LNCAP (cell line): ENCODE data around the gene GNAL.

Source experiments
- CTCF ChIP-seq: fragments of 450-650 bp; IDR thresholded peaks from 2 replicates; pipeline ENCODE4 v1.5.1; 2017; ENCODE audit warnings: mild to moderate bottlenecking

The GNAL gene

DNA sequence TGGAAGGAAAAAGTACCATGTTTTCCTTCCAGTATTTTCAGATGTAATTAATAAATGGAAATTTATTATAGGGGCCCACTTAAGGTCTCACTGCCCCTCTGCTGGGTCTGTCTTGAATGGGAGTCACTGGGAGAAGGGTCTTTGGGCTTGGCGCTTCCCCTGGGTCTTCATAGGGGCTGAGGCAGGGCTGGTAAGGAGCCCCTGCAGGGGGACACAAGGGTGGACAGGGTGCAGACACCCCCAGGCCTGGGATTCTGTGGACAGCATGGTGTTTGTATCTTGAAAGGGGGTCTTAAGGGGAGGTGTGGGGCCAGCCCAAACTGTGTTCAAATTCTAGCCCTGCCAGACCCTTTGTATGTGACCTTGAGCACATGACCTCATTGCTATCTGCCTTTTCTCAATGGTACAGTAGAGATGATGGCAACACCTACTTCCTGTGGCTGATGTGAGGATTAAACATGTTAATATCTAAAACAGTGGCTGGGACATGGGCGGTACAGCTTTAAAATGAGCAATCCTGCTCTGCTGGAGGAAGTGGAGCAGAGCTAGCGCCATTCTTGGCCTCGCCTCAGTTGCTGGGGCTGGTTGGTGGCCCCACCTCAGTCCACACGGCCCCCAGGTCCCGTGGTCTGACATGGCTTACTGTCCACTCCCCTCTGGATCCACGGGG is 71.6 kb downstream of the GNAL start:
- no peak for TF ChIP-seq CTCF

GRCh38 chr18:11761553-11761952 is 72.5 kb downstream of the GNAL start:
- peak; percentile 34; the same call in 1 of the 2 replicates for TF ChIP-seq CTCF

- no peak for TF ChIP-seq CTCF
These were observed 73.4 kb downstream of the GNAL start for GRCh38 chr18:11762429-11762828.

DNA sequence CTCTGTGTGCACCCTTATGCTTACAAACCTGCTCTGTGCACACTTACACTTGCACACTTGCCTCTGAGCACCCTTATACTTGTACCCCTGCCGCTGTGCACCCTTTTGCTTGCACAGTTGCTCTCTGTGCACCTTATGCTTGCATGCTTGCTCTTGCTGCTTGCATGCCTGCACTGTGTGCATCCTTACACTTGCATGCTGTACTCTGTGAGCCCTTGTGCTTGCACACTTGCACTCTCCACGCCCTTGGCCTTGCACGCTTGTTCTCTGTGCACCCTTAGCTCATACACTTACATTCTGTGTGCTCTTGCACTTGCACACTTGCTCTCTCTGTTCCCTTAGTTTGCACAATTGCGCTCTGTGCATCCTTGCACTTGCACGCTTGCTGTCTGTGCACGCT is 78.3 kb downstream of the GNAL start:
- no peak for TF ChIP-seq CTCF

DNA sequence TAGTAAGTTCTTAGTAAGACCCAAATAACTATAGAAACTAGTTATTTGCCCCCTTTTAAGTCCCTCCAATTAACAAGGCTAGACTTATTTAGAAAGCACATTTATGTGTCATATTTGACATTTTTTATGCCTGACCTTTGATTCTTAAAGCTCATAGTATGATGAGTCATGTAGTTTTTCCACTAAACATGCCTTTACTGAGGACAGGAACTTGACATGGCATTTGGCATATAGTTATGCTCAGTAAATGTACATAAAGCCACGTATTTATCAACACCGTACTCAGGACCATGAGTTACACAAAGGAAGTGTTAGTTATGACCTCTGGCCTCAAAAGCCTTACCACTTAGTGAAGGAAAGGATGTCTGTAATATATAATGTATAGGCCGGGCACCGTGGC is 78.9 kb downstream of the GNAL start:
- no peak for TF ChIP-seq CTCF

- TF ChIP-seq CTCF, result no peak
These were observed 86.5 kb downstream of the GNAL start for GRCh38 chr18:11775436-11776174.

DNA sequence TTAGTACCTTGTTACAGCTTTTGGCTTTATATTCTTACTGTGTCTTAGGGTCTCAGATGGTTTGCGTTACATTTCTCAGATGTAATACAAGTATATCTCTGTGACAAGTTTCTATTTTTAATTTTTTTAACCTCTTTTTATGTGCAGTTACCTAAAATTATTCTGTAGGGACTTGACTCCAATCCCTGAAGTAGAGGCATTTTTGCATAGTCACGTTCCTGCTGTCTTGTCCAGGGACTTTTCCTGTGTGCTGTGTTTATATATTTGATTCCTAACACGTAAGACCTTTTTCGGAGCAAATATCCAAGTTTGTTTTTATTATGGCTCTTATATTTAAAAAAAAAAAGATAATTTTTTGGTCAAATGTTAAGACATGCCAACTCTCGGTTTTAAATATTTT is 91.0 kb downstream of the GNAL start:
- no peak for TF ChIP-seq CTCF
